Central memory CD8-positive, alpha-beta T cell (primary cell): Measurements from ENCODE around the gene SPARCL1.
"Not testable (repeated sequence)": the region's sequence is repeated elsewhere in the genome, so short reads cannot be mapped to it uniquely, and the experiment has no call there.

Experiments
- ATAC-seq: fragments of 150-1000 bp; cut with Tn5 transposase; replicated peaks from 2 replicates; pipeline ENCODE4 v1.10.0; 2022; ENCODE audit warnings: mild to moderate bottlenecking, moderate FRiP score, moderate number of reproducible peaks; ENCODE audit not compliant: poor library complexity, severe bottlenecking; ENCODE audit errors: extremely low read depth
- DNase-seq, 2 donors: peaks; one replicate each; pipeline ENCODE4 v3.0.0; 2021; ENCODE audit warnings: low spot score in 2 of 2
- H3K27ac Mint-ChIP-seq: one replicate; pipeline ENCODE4 v1.8.0; 2022; ENCODE audit warnings: low read depth, mild to moderate bottlenecking, moderate library complexity, mixed read lengths
- H3K27me3 Mint-ChIP-seq: one replicate; pipeline ENCODE4 v1.8.0; 2022; ENCODE audit warnings: mixed read lengths
- H3K36me3 Mint-ChIP-seq: one replicate; pipeline ENCODE4 v1.8.0; 2022; ENCODE audit warnings: mild to moderate bottlenecking, moderate library complexity, mixed read lengths; ENCODE audit not compliant: insufficient read depth
- H3K4me1 Mint-ChIP-seq: one replicate; pipeline ENCODE4 v1.8.0; 2022; ENCODE audit warnings: mixed read lengths
- H3K4me3 Mint-ChIP-seq: one replicate; pipeline ENCODE4 v1.8.0; 2022; ENCODE audit warnings: mild to moderate bottlenecking, moderate library complexity, mixed read lengths
- H3K9me3 Mint-ChIP-seq: one replicate; pipeline ENCODE4 v1.8.0; 2022; ENCODE audit warnings: mixed read lengths

The SPARCL1 gene

GRCh38 chr4:87446375-87446774 lies 82.8 kb downstream of the SPARCL1 start:
- DNase-seq, H3K4me1 Mint-ChIP-seq: not testable (repeated sequence)
- H3K36me3 Mint-ChIP-seq, result peaks cover 15% of the 10 kb centered on the region

GRCh38 chr4:87445964-87446363 lies 83.2 kb downstream of the SPARCL1 start:
- H3K4me1 Mint-ChIP-seq, result no peaks in the 10 kb centered on the region
- H3K27me3 Mint-ChIP-seq, result no peaks in the 10 kb centered on the region
- no peak overlapping the region for H3K4me3 Mint-ChIP-seq

More at GRCh38 chr4:87446375-87446774, 82.8 kb downstream of the SPARCL1 start:
- H3K9me3 Mint-ChIP-seq, ATAC-seq, H3K27me3 Mint-ChIP-seq, H3K4me3 Mint-ChIP-seq, H3K27ac Mint-ChIP-seq: not testable (repeated sequence)

GRCh38 chr4:87444741-87445140 lies 84.4 kb downstream of the SPARCL1 start:
- Mint-ChIP-seq H3K4me3 (no peak overlapping the region), H3K4me1 (no peaks in the 10 kb centered on the region), H3K36me3 (peaks cover 14% of the 10 kb centered on the region), H3K27me3 (no peaks in the 10 kb centered on the region), H3K27ac (no peak overlapping the region), H3K9me3 (no peaks in the 10 kb centered on the region)
- no peak for ATAC-seq
- DNase-seq, result no peak

More at GRCh38 chr4:87445964-87446363, 83.2 kb downstream of the SPARCL1 start:
- DNase-seq (no peak), ATAC-seq (no peak)
- Mint-ChIP-seq H3K27ac (no peak overlapping the region), H3K36me3 (peaks cover 15% of the 10 kb centered on the region), H3K9me3 (no peaks in the 10 kb centered on the region)

- Mint-ChIP-seq H3K4me1 (no peaks in the 10 kb centered on the region), H3K9me3 (no peaks in the 10 kb centered on the region), H3K27me3 (no peaks in the 10 kb centered on the region), H3K36me3 (peaks cover 21% of the 10 kb centered on the region), H3K27ac (no peak overlapping the region), H3K4me3 (no peak overlapping the region)
- ATAC-seq, result no peak
- DNase-seq, result no peak
Measured at GRCh38 chr4:87442889-87443288, 86.3 kb downstream of the SPARCL1 start.

- ATAC-seq (no peak), DNase-seq (no peak)
- H3K4me1 Mint-ChIP-seq, result peaks cover 37% of the 10 kb centered on the region
- H3K9me3 Mint-ChIP-seq, result no peaks in the 10 kb centered on the region
- no peak overlapping the region for H3K27ac Mint-ChIP-seq
- no peaks in the 10 kb centered on the region for H3K27me3 Mint-ChIP-seq
- H3K4me3 Mint-ChIP-seq, result no peak overlapping the region
- peaks cover 9% of the 10 kb centered on the region for H3K36me3 Mint-ChIP-seq
Measured at GRCh38 chr4:87433342-87433741, 95.8 kb downstream of the SPARCL1 start.

- Mint-ChIP-seq H3K27ac (peak overlapping the region; percentile 69), H3K36me3 (no peaks in the 10 kb centered on the region), H3K9me3 (no peaks in the 10 kb centered on the region), H3K4me1 (peaks cover 37% of the 10 kb centered on the region), H3K4me3 (no peak overlapping the region), H3K27me3 (no peaks in the 10 kb centered on the region)
- ATAC-seq, result no peak
- no peak for DNase-seq
Measured at GRCh38 chr4:87430038-87430437, 99.1 kb downstream of the SPARCL1 start.

GRCh38 chr4:87428979-87429378 lies 100.2 kb downstream of the SPARCL1 start:
- no peaks in the 10 kb centered on the region for H3K27me3 Mint-ChIP-seq
- no peaks in the 10 kb centered on the region for H3K36me3 Mint-ChIP-seq
- H3K9me3 Mint-ChIP-seq, result no peaks in the 10 kb centered on the region
- H3K4me1 Mint-ChIP-seq, result peaks cover 42% of the 10 kb centered on the region
- H3K27ac Mint-ChIP-seq, result no peak overlapping the region
- DNase-seq (no peak), ATAC-seq (no peak)
- H3K4me3 Mint-ChIP-seq, result no peak overlapping the region

- peaks cover 47% of the 10 kb centered on the region for H3K4me1 Mint-ChIP-seq
- ATAC-seq, result no peak
Measured at GRCh38 chr4:87427518-87427868, 101.7 kb downstream of the SPARCL1 start.

GRCh38 chr4:87426865-87427517 lies 102.2 kb downstream of the SPARCL1 start:
- Mint-ChIP-seq H3K27ac (no peak overlapping the region), H3K36me3 (peaks cover 8% of the 10 kb centered on the region), H3K9me3 (no peaks in the 10 kb centered on the region), H3K4me3 (no peak overlapping the region), H3K4me1 (peaks cover 48% of the 10 kb centered on the region), H3K27me3 (no peaks in the 10 kb centered on the region)
- no peak for ATAC-seq
- no peak for DNase-seq

More at GRCh38 chr4:87427518-87427868, 101.7 kb downstream of the SPARCL1 start:
- Mint-ChIP-seq H3K9me3 (no peaks in the 10 kb centered on the region), H3K4me3 (no peak overlapping the region), H3K36me3 (peaks cover 4% of the 10 kb centered on the region), H3K27me3 (no peaks in the 10 kb centered on the region), H3K27ac (no peak overlapping the region)
- no peak for DNase-seq

- Mint-ChIP-seq H3K4me1 (peaks cover 42% of the 10 kb centered on the region), H3K4me3 (no peak overlapping the region), H3K36me3 (peaks cover 13% of the 10 kb centered on the region), H3K9me3 (no peaks in the 10 kb centered on the region), H3K27ac (no peak overlapping the region), H3K27me3 (no peaks in the 10 kb centered on the region)
- DNase-seq, result no peak
- no peak for ATAC-seq
Measured at GRCh38 chr4:87425711-87426110, 103.5 kb downstream of the SPARCL1 start.

GRCh38 chr4:87424099-87424543 lies 105.1 kb downstream of the SPARCL1 start:
- H3K36me3 Mint-ChIP-seq, result peaks cover 13% of the 10 kb centered on the region
- peak overlapping the region; percentile 97 for H3K4me3 Mint-ChIP-seq
- H3K27ac Mint-ChIP-seq, result peak overlapping the region; percentile 98
- H3K9me3 Mint-ChIP-seq, H3K27me3 Mint-ChIP-seq, DNase-seq, ATAC-seq: not testable (repeated sequence)
- H3K4me1 Mint-ChIP-seq, result peaks cover 31% of the 10 kb centered on the region
